ENCODE results near the gene TMEM54.

The TMEM54 gene

DNA sequence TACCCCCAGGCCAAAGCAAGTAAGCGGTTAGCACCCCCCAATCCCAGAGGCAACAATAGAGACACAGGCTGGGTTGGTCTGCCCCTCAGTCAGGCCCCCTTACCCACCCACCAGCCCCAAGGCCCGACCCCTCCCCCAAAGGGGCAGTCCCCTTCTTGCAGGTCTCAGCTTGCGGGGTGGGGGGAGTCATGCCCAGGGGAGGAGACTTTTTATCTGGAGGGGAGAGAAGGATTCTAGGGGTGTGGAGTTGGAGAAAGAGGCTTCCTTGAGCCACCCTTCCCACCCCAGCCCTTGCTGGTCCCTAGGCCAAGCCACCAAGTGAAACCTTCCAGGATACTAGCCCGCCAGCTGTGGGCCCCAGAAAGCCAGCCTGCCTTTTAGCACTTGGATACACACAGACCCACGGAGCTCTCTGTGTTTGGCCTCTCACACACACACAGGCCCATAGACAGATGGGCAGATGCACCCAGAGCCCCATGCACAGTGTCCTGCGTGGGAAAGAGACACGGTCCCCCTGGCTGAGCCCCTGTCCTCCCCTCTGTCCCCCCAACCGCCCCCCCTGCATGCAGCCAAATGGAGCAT lies 7.1 kb downstream of the TMEM54 start:
- peak; percentile 53 for DNase-seq

DNA sequence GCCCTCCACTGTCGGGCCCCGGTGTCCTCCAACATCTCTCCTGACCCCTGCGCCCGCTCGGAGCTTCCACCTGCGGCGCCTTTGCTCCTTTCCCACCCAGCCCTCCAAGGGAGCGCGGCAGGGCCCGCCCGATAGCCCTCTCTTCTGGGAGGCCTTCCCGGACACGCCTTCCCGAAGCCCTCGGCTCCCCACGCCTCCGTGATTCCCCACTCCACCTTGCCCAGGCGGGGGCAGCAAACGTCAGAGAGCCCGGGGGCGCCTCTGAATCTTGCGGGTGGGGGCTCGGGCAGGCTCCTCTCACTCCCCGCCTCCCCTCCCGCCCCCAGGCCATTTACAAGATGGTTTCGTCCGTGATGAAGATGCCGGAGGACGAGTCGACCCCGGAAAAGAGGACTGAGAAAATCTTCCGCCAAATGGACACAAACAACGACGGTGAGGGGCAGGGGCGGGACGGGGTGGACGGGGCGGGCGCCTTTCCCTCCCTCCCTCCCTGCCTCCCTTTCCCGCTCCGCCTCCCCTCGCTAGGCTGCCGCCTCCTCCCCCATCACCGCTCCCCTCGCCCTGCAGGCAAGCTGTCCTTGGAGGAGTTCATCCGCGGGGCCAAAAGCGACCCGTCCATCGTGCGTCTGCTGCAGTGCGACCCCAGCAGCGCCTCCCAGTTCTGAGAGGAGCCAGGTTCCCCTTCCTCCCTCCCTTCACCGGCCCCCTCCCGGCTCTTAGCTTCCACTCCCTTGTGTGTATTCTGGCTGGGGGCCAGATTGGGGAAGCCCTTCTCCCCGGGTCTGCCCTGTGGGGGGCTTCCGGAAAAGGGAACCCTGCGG lies 7.8 kb downstream of the TMEM54 start:
- DNase-seq, result peak; percentile 76

- DNase-seq, result peak; percentile 76
Measured at GRCh38 chr1:32892368-32893197, 8.6 kb downstream of the TMEM54 start.

DNA sequence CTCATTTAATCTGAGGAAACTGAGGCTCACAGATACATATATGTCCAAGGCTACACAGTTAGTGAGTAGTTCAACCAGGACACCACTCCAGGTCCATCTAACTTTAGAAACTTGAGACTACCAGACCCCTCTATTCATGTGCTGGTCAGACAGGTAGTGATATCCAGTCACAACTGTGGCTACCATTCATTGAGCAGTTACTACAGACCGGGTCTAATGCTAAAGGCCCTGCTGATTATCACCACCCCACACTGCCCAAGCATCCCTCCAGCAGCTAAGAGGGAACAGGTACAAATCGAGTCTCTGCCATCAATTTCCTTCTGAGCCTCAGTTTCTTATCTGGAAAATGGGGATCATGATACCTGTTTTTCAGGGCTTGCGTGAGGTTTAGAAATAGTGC lies 9.6 kb downstream of the TMEM54 start:
- DNase-seq, result no peak

DNA sequence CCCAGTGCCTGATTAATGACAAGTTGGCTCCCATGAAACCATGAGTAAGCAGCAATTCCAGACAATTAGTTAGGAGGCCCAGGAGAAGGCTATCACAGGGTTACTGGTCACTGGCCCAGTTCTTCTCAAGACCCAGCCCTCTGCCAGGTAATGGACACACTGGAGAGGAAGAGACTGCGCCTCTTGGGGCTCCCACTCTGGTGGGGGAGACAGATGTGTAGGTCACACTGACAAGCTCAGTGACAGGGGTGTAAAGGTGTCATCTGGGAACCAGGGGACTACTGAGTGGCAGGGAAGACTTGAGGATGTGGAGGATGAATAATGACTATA lies 10.0 kb downstream of the TMEM54 start:
- no peak for DNase-seq

- no peak for DNase-seq
Measured at GRCh38 chr1:32890516-32891240, 10.5 kb downstream of the TMEM54 start.

- no peak for DNase-seq
Measured at GRCh38 chr1:32889731-32890278, 11.4 kb downstream of the TMEM54 start.

- DNase-seq, result no peak
Measured at GRCh38 chr1:32888677-32889420, 12.3 kb downstream of the TMEM54 start.

GRCh38 chr1:32888134-32888533 lies 13.1 kb downstream of the TMEM54 start:
- DNase-seq, result no peak

- DNase-seq, result no peak
Measured at GRCh38 chr1:32887623-32888022, 13.6 kb downstream of the TMEM54 start.

DNA sequence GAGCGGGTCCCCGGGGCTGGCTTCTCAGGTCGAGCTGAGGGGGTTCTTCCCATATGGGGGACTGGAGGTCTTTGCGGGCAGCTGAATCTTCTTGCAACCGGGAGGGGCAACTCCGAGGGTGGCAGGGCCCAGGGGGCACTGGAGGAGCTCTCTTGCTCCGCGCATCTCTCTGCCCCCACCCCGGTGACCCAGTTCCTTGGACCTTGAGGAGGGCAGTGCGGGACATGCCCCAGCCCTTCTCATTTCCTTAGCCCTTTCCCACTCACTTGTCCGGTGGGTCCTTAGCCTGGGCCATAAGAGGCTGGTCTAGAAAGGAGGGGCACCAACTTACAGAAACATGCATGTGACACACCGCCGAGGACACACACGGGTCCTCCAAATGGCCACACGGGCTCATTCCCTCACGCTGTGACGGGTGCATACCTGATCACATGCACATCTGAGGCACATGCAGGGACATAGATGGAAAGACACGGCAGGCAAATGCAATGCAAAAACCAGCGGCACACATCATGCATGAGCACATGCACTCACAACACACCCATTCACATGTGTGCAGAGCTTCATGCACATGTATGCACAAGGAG lies 14.3 kb downstream of the TMEM54 start:
- no peak for DNase-seq

DNA sequence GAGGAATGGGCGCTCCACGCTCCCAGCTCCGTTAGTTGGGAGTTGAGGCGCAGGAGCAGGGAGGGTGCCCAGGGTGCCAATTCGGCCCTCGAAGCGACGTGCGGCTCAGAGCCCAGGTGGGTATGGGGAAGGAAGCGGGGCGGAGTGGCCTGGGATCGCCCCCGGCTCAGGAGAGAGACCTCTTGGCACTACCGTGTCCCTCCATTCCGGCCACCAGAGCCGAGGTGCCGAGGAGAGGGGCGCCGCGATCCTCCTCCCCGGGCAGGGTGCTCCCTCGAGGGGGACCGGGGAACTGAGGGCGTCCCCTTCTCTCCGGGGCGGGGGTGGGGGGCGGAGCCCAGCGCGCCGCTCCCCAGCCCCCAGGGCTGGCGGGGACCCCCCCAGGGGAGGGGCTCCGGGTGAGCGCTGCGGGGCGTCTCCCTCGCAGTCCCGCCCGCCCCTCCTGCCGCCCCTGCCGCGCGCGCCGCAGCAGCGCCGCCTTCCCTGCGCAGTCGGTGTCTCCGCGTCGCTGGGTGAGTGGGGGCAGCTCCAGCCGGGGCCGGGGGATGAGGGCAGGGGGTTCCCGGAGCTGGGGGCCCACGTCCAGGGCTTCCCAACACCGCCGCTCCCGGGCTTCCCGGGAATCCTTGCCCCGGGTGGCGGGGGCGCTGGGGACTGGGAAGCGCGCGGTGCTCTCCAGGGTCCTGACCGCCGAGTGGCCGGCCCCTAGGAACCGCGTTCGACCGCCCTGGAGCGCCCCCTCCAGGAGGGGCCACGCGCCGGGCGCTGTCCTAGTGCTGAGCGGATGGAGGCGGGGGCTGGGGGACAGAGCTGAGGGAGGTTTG lies 15.0 kb downstream of the TMEM54 start, which contains the start of gene HPCA:
HPCA (plus strand) TSS at position 488 of the 824 bp plus-strand sequence. CDS start 2,408 bp downstream, outside the sequence.
- no peak for DNase-seq

DNA sequence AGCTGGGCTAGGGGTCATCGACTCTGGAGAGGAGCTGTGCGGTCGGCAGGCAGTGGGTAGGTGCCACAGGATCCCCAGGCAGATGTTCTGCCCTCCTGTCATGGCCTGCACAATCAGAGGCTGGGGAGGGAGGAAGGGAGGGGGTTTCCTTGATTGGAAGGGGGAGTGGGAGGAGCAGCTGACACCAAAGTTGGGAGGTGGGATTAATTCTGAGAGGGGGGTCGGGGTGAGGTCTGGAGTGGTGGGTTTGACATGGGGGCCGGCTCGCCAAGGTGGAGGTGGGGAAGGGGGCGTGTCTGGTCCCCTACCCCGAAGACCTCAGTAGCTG lies 15.5 kb downstream of the TMEM54 start:
- DNase-seq, result no peak

DNA sequence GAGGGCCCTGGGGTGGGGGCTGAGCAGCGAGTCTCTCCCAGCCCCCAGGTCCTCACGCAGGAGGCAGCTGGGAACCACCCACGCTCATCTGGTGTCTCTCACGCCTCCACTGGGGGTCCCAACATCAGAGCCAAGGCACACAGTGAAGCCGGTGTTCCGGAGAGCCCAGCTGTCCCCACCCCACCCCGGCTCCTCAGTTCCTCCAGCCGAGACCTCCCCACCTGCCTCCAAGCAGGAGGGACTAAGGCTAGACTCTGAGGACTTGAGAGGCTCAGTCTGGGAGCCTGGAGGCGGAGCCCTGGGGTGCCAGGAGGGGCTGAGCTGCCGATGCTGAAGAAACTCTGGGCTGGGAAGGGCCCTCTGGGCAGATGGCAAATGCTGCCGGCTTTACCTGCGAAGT lies 16.5 kb downstream of the TMEM54 start:
- DNase-seq, result no peak

- no peak for DNase-seq
Measured at GRCh38 chr1:32884032-32884372, 17.2 kb downstream of the TMEM54 start.

GRCh38 chr1:32883338-32884031 lies 17.7 kb downstream of the TMEM54 start:
- no peak for DNase-seq

GRCh38 chr1:32881871-32882850 lies 19.0 kb downstream of the TMEM54 start:
- peak; percentile 54 for DNase-seq

DNA sequence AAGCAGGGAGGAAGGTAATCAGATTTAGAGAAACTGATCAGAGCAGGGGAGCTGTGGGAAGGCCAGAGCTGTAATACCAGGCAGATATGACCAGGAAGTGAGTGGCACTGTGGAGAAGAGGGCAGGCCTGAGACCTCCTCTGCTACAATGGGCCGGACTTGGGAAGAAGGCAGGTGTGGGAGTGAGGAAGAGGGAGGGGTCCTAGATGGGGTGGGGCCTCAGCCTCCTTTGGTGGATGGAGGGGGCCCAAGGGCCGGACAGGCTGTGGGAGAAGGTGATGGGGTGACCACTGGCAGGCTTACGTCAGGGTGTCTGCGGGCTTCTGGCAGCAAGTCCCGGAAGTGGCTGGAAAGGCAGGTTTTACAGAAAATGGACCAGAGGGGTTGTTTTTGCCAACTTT lies 19.9 kb downstream of the TMEM54 start:
- DNase-seq, result no peak

- DNase-seq, result no peak
Measured at GRCh38 chr1:32878637-32879041, 22.6 kb downstream of the TMEM54 start.
